Activated naive CD4-positive, alpha-beta T cell treated with Interleukin-2 at 50 U/mL for 16 hours (primary cell): Measurements from ENCODE around the gene RIN3.

Experiments
- DNase-seq: peaks from one replicate; pipeline ENCODE4 v3.0.0-alpha.2; 2020

The RIN3 gene

DNA sequence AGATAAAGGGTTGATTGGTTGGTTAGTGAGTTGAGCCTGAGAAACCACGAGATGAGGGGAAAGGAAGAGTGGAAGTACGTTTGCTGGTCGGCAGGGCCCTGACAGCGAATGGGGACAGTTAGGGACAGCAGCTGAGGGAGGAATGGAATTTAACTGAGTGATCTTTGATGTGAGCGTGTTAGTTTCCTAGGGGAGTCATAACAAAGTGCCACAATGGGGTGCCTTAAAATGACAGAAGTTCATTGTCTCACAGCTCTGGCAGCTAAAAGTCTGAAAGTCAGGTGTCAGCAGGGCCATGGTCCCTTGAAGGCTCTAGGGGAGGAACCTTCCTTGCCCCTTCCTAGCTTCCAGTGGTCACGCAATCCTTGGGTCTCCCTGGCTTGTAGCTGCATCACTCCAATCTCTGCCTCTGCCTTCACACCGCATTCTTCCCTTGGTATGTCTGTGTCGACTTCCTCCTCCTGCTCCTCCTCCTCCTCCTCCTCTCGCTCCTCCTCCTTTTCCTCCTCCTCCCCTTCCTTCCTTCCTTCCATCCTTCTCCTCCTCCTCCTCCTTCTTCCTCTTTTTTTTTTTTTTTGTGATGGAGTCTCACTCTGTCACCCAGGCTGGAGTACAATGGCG, 26.0 kb upstream of the RIN3 start:
- DNase-seq, result no peak

DNA sequence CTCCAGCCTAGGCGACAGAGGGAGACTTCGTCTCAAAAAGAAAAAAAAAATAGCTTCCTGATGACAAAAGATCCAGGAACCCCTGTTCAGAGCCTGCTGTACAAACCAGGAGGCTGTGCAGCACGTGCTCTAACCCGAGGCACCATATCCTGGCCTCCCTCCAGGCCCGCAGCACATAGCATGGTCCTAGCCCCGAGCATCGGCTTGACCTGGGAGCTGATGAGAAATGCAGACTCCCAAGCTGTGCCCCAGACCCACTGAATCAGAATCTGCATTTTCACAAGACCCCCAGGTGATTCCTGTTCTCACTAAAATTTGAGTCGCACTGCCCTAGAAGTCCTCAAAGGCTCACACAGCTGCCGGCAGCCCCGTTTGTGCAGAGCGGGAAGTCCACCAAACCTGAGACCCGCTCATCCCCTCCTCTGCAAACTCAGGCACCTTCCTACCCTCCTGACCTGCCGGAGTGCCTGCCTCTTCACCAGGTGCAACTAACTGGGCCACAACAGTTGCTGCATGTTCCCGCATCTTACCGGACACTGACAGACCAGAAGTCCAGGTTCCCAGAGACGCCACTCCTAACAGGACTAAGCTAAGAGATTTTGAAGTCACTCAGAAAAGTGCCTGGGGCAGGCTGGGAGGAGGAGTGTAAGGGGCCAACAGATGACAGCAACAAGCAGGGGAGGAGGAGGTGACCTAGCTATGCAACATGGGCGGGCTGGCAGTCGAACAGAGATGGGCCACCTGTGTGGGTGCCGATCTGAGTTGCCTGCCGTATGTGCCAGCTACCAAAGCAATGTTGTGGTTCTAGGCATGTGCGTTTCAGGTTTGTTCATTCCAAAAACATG, 24.0 kb upstream of the RIN3 start:
- no peak for DNase-seq

DNA sequence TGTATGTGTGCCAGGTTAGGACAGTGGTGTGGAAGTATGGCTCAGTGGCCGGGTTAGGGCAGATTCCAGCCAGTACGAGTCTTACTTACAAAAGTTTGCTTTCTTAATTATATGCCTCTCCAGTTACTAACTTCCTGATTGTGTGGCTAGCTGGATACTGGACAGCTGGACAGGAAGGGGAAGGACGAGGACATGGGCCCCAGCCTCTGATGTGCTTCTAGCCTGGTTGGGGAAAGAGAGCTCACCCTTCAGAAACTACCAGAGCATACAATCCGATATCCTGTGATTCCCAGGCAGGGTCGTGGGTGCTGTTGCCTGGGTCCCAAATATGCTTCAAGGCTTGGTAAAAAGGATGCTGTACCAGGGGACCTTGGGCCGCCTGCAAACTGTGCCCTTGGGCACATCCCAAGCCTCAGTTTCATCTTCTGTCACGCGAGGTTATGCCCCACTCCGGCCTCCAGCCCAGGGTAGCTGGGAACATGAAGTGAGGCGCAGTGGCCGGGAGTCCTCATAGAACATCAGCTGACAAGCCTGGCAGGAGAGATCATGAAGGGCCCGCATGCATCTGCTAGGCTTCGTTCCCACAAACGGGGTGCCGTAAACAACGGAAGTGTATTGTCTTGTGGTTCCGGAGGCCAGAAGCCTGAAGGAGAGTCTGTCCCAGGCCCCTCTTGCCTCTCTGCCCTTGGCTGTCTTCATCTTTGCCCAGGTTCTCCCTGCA, 23.2 kb upstream of the RIN3 start:
- DNase-seq, result no peak

DNA sequence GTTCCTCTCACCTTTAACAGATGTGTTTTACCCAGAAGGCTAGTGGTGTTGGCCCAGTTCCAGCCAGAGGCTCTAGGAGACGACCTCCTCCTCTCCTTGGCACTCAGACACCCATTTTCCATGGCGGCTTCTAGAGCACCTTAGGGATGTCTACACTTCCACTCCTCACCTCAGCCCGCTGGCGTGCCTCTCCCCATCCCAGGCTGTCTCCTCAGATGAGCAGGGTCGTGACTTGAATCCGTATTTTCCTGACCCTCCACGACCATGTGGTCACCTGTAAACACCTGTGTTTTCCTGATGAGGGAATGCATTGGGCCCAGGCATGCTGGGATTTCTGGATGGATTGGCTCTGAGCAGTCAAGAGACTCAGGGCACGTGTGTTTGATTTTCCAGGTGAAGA, 21.8 kb upstream of the RIN3 start:
- DNase-seq, result no peak

DNA sequence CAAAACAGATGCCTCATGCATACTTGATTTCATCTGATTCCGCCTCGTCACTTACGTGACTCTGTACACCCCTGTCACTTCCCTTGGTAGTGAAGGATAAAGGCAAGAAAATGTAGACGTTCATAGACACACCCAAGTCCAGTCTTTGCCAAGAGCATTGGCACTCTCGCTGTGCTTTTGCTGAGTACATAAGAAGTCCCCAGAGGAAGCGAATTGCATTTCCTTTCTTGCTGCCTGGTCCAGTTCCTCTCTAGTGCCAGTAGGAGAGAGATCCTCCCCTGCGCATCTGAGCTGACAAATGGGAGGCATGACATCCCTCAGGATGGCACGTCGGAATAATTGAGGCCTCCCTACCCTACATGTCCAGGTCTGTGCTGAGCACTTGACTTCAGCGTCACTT, 21.3 kb upstream of the RIN3 start:
- DNase-seq, result no peak

DNA sequence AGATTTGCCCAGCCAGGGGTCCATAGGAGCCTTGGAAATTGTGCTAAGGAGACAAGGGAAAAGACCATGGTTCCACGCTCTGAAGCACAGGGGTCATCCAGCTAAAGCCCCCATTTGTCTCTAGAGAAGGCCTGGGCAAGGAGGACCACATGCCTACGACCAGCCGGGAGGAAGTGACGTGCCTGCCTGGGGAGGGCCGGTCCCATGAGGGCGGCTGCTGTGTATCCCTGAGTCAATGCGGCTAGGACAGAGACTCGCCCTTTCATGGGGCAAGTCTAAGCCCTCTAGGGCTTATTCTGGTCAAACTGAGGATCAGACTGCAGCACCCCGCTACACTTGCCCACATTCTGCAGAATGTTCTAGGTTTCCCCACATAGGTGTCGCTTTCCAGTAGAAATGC, 20.6 kb upstream of the RIN3 start:
- no peak for DNase-seq

DNA sequence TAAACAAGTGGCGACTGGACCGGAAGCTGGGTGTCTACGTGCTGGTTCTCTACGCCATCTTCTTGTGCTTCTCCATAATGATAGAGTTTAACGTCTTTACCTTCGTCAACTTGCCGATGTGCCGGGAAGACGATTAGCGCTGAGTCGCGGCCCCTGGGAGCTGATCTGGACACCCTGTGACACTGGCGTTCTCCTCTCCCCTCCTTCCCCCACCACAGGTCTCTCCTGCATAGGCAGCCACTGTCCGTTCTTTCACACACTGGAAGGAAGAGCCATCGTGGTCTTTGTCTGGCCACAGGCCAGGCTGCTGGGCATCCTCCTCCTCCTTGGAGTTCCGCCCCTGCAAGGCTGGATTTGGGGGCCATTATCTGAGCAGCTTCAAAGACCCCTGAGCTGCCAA, 20.1 kb upstream of the RIN3 start:
- DNase-seq, result no peak

DNA sequence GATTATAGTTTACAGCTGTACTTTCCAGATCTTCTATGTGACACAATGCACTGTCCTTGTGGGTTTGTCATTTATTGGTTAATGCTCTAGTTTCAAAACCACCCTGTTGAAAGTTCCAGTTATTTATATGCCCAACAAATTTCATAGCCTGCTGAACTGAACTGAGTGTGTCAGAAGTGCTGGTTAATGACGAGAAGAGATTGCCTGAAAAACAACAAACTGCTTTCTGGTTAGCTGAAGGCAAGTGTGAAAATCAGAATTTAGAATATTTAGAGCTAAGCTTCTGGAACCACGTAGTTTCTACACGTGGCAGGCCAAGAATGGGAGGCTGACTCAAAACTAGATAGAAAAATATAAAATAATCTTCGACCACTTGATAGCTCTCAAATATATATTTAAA, 19.1 kb upstream of the RIN3 start:
- no peak for DNase-seq

DNA sequence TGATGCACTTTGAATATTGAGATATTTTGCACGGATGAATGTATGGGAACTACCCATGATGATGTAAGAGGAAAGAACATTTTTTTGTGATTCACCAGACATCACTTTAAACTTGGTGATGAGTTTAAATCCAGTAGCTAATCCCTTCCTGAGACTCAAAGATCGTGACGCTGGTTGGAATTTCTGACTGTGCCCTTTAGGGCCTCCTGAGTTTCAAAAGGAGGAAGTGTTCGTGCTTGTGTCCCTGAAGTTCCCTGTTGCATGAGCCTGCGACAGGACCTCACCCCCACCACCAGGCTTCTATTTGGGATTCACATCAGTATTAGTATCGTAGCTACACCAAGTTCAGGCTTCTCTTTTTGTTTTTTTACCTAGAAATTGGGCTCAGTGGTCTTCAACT, 18.6 kb upstream of the RIN3 start:
- DNase-seq, result no peak

DNA sequence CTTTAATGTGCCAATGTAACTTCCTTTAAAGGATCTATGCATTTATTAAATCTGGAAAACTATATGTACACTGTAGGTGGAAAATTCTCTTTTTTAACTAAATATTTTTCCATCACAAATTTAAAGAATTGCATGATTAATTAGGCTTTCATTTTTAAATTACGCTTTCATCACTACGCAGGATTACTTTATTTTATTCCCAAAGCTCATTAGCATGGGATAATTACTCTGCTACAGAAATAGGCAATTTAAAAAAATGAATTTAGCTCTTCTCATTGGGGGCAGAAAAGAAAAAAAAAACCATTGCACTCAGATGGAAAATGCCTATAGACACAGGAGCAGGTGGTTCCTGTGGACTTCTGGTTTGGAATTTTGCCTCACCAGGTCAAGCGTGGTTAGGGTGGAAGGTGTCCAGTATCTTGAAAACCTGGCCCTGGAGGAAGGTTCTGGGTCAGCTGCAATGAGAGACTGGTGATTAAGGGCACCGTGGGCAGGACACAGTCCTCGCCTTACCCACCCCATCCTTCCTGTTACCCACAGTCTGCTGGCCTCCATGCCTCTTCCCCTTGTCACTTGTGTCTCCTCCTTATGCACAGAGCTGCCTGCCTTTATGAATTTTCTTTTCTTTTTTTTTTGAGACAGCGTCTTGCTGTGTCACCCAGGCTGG, 17.3 kb upstream of the RIN3 start:
- no peak for DNase-seq

DNA sequence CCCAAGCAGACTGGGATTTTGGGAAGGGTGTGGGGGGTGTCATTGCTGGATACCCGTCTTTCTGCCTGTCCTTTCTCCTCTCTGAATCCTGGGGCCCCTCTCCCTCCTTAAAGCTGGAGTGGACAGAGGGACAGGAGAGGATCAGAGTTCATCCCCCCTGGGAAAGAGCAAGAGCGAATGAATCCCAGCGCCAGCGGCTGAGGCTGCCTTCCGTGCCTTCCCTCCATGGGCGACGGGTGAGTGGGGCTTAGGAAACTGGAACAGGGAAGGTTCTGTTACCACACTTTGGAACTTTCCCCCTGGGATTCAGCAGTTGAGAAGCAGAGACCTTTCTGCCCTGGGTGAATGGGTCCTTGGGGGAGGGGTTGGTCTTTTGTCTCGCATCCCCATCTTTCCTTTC, 16.2 kb upstream of the RIN3 start:
- DNase-seq, result no peak

DNA sequence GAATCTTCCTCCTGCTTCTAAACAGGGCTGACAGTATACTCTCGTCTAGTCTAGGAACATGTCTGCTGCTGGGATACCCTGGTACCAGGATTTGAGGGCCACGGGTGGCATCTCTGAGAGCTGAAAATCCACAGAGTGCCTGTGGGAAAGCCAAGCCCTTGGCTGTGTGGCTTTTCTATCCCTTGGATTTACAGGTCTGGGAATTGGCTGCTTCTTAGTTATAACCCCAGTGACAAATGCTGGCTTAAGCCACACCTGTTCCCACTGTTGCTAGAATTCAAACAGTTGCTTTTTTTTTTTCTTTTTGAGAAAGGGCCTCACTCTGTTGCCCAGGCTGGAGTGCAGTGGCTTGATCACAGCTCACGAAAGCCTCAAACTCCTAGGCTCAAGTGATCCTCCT, 14.3 kb upstream of the RIN3 start:
- DNase-seq, result no peak

DNA sequence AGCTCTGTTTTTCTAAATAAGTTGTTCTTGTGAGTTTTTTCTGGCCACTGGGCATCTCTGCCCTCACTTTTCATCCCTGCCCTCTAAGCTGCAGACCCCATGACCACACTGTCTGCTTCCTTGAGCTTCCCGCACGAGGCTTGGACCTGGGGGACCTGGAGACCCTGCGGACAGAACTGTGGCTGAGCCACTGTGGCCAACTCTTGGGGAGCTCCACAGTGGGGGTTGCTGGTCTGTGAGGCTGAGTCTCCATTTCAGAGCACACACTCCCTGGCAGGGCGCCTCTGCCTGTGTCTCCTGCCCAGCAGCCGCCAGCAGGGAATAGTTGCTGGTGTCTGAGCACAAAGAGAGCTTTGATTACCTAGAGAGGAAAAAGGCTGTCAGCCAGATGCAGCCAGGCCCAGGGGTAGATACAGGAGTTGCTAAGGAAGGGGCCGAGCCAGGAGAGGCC, 13.1 kb upstream of the RIN3 start:
- no peak for DNase-seq

DNA sequence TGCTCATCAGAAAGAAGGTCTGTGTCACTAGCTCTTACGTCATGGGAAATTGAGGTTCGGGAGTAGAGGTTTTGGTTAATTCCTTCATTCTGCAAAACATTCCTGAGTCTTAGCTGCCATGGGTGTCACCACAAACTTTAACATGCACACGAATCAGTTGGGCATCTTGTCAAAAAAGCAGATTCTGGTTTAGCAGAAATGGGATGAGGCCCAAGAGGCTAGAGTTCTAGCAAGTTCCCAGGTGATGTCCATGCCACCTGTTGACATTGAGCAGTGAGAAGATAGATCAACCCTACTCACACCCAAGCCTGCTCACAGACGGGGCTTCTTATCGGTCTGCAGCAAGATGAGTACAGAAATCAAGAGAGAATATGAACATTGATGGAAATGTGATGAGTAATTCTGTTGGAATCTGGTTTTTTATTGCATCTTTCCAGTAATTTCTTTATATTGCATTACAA, 11.7 kb upstream of the RIN3 start:
- no peak for DNase-seq

DNA sequence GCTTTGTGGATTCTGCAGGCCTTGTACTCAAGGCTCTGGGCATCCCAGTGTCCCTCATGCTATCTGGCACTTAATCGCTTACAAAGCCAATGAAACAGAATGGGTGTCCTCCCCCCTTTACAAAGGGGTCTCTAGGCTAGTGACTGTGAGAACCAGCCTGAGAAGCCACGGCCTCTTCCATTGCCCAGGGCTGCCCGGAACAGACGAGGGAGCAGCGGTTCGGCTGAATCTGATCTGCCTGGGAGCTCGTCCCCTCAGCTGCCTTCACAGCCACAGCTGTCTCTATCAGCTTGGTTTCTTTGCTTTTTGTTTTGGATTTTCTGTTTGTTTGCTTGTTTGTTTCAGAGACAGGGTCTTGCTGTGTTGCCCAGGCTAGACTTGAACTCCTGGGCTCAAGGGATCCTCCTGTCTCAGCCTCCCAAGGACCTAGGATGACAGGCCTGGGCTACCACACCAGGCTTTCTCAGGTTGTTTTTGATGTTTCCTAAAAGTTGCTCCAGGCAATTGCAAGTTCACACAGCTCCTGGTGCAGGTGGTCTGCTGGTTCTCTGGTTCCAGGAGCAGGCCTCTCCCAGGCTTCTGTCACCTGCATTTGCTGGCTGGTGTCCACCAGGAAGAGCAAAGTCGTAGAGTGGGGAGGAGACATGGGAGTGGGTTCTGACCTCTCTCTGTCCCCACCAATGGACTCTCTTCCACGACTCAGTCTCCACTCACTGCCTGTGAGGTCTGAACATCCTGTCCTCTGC, 10.9 kb upstream of the RIN3 start:
- no peak for DNase-seq

DNA sequence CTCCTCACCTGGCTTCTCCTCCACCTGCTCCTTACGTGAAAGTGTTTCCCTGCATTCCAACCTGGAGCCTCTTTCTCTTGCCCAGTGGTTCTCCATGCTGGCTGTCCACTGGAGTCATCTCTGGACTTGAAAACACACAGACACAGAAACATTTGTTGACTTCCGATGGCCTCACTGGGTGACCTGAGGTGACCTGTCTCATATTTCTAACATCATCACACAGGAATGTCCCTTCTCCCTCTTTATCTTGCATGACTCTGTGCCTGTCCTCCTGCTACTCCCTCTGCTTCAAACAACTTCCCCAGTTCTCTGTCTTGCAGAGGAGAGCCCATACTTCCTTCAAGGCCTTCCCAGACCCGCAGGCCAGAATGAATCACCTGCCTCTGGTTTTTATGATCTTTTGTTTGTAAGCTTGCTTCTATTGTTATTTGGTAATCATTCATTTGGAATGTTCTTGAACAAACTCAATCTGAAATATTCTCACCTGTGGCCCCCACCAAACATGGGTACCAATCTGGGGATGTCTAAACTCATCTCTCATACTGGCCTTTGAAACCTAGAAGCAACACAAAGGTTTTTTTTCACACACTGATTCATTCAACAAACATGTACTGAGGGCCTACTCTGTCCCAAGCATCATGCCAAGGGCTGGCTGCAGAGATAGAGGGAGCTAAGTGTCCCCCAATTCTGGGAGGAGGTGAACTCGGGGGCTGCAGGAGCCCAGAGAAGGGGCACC, 9.7 kb upstream of the RIN3 start:
- no peak for DNase-seq

DNA sequence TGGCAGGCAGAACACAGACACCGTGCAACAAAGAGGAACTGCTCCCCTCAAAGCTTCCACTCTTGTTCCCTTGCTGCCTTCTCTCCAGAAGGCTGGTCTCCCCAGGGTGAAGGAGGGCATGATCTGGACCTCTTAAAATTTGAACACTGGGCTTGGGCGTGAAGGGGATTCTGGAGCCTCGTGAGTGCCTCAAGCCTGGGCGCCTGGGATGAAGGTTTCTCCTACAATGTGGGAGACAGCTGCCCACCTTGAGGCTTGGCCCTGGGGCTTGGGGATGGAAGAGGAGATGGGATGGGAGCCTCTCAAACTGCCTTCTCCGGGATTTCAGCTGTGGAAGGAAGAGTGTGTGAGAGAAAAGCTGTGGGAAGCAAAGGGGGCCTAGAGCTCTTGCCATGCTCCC, 7.8 kb upstream of the RIN3 start:
- no peak for DNase-seq

DNA sequence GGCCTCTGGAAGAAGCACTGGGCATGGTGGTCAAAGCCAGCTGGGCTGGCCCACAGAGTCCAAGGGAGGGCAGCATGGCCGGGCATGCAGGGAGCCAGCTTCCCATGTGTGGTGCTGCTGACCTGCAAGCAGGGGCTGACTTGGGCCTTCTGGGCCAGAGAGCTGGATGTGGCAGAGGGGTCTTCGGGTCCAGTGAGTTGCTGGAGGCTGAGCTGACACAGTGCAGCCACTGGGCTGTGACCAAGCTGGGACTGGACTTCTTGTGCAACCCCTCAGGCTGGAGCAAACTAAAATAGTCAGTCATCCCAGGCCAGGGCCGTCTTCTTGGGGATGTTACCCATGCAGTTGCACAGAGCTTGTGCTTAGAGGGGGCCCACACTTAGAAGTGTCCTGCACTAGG, 7.3 kb upstream of the RIN3 start:
- DNase-seq, result no peak

DNA sequence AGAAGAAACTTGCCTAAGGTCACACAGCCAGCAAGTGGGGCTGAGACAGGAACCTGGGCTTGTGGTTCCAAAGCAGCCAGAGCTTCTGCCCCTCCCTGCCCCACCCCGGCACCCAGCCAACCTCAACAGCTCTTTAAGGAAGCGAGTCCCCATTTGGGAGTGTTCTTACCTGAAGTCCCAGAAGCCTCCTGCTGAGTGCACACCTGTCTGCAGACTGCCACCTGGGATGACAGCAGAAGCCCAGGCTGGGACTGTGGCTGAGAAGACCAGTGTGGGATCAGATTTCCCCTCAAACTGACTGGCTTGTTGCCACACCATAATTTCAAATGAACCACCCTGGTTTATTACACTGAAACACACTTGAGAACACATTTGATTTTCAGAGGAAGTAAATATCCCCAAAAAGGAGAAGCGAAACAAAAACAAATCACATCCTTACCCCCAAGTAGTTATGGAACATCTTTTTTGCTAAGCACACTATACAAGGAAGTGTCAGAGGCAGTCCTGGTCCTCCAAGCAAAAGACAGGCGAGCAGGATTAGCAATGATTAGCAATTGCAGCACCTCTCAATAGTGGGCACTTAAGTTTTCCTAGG, 6.3 kb upstream of the RIN3 start:
- DNase-seq, result no peak

DNA sequence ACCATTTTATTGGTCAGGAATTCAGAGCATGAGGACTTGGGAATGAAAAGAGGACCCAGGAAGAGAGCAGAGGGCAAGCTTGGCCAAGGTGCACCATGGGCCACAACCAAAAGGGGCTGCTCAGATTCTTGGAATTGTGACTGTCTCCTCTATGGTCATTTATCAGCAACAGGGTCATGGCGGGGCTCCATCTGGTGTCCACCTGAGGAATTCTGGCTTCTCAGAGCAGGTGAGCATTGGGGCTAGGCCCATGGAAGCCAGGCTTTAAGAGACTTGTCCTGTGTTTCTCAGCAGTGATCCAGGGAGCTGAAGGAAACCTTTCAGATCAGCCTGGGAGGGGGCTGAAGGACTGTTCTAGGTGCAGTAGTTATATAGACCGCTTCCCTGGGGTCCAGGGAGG, 2.6 kb upstream of the RIN3 start:
- no peak for DNase-seq

DNA sequence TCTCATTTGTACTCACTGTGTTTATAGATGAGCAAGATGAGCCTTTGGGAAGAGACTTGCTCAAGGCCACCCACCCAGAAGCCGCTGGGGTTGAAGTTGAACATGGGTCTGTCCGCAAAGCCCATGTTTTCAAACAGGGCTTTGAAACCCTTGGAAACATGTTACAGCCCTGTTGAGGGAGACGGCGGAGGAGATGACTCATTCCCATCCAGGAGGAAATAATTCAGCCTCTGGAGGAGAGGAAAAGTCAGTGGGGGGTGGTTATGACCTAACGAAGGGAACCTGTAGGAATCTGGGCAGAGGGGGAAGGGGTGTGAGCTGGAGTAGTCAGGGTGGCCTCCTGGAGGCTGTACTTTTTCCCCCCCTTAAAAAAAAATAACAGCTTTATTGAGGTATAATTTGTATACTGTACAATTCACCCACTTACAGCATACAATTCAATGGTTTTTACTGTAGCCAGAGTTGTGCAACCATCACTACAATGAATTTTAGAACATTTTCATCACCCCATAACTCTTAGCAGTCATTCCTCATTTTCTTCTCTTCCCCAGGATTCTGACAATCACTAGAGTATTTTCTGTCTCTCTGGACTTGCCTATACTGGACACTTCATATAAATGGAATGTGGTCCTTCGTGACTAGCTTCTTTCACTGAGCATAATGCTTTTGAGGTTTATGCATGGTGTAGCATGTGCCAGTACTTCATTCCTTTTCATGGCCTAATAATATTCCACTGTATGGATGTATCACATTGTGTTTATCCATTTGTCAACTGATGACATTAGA, 1.9 kb upstream of the RIN3 start:
- DNase-seq, result no peak
